AG20443 (cell line): ENCODE measurements around the gene FAM118B.

ENCODE experiments used
- DNase-seq: peaks from one replicate; pipeline ENCODE4 v3.0.0; 2012; ENCODE audit warnings: low spot score, mixed read lengths

FAM118B gene

DNA sequence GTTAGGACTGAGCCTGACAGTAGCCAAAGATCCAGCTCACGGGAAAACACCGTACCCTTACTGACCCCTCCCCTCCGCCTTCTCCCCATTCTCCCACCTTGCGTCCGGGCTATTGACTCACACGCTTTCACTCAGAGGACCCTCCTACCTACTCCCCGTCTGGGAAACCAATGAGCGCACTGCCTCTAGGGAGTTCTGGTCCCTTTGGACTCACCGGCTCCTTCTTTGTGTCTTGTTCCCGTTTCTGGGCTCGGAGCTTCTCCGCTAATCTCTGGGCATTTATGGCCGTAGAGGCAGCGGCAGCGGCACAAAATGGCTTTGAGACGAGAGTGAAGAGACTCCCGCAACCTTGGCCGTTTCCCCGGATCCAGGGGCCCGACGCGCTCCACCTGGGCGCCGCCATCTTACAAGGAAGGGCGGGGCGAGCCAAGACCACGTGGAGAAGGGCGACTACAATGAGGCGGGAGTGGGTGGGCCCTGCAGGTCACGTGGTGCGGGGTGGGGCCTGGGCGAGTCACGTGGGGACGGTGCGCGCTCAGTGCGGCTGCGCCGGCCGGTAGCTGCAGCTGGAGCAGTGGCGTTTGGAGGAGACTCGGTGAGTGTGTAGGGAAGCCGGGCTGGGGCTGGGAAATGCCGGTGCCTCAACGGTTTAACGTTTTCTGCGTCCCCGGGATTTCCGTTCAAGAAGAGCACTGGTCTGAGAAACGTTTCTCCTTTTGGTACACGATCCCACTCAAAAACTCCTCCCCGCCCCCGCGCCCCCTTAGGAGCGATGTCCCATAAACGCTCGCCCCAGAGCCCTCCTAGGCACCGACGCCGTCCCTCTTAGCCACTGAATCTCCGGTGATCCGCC, at the start of gene FAM118B, which contains the start of gene RPUSD4:
Gene FAM118B (plus strand): TSS at position 547 of the 853 bp plus-strand sequence. CDS start 23,220 bp downstream, outside the sequence.
Gene RPUSD4 (minus strand): TSS at position 415 of the 853 bp plus-strand sequence. CDS start 12 bp downstream, at position 403.
- DNase-seq, result peak; percentile 100

DNA sequence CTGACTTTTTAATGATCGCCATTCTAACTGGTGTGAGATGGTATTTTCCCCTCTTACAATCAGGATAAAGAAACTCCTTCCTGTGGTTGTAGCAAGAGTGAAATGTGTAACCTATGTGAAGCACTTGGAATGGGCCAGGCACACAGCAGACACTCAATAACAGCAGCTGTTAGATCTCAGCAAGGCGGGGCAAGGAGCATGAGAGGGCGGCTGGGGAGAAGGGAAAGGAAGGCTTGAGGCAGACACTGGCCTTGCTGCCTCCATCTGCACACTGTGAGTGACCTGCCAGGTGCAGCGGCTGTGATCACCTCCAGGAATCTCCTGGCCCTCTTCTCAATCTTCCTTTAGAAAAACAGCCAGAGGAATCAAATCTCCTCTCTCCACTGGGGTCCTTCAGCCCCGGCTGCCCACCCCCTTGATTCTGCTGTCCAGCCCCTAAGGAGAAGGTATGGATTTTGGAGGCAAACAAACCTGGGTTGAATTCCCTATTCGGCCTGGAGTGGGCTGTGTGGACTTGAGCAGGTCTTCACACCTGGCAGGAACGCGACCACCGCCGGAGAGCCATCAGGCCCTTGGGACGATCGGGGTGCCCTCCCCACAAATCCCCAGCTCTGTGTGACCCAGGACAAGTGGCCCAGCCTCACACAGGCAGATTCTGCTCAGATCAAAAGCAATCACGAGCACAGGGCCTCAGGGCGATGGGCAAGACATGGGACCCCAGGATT, 49.1 kb upstream of the FAM118B start:
- no peak for DNase-seq

DNA sequence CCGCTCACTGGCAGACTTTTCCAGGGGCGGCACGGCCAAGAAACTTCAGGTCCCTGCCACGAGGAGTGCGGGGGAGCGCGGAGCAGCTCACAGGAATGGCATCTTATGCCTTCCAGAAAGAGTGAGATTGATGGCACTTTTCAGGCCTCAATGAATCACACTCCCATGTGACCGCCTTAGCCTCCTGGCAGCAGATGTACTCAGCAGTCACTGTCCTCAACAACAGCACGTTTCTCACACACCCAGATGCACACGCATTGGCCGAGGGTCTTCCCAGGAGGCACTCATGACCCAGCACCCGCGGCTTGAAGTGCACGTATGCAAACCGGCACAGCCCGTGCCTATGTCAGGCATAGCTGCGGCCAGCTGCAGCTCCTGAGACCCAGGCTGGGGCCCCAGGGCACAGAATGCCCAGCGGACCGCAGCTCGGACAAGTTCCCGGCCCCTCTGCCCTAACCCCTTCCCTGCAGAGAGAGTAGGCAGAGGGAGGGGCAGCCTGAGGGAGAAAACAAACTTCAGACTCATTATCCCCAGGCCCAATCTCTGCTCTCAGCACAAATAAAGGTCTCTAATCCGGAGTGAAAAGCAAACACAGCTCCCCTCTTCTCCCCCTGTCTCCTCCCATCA, 48.4 kb upstream of the FAM118B start:
- peak; percentile 92 for DNase-seq

DNA sequence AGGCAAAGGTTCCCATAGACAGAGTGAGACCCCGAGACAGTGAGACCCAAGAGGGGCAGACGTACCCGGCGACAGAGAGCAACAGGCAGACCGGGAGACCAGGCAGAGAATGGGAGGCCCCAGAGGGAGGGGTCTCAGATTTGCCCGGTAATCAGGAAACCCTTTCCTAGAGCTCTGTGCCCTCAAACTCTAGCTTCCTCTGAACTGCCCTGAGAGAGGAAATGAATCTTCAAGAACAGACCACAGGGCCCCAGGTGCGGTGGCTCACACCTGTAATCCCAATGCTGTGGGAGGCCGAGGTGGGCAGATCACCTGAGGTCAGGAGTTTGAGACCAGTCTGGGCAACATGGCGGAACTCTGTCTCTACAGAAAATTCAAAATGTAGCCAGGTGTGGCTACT, 47.8 kb upstream of the FAM118B start:
- no peak for DNase-seq

DNA sequence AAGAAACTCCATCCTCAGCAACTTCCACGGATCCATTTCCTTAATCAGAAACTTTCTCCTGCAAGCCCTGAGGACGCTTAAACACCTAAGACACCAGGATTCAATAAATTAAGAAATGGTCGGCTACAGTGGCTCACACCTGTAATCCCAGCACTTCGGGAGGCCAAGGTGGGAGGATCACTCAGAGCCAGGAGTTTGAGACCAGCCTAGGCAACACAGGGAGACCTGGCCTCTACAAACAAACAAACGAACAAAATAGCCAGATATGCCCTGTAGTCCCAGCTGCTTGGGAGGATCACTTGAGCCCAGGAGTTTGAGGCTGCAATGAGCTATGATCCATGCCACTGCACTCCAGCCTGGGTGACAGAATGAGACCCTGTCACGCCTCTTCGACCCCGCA, 46.8 kb upstream of the FAM118B start:
- no peak for DNase-seq

DNA sequence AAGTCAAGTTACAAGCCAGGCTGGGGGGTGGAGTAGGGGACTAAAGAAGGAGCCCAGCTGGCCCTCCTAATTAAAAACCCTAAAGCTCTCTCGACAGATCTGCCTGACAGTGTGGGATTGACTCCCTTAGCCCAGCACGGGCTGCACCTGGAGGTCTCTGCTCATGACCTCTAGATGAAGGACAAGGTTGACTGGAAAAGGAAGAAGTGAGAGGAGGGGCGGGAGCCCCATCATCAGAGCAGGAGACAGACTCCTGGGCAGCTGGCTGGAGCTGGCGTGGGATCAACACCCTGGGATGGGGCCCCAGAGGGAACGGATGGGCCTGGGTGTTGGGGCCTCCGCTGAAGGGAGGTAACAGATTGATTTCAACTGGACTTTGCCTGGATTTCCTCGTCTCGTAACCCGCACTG, 46.3 kb upstream of the FAM118B start:
- DNase-seq, result no peak

DNA sequence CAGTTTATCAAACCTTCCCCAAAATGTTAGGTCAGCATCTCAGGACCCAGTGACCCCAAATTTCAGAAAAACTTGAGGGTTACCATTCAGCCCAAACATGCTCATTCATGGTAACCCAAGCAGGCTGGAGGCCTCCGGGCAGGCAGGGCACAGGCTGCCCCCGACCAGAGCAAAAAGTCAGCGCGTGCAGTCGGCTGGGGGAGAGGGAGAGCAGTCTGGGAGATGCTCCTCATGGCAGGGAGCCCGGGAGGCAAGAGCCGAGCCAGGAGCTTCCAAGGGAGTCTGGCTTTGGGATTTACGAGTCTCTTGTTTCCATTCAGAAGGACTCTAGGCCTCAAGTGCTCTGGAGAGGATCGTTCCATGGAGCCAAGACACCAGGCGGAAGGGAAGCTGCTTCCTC, 45.8 kb upstream of the FAM118B start:
- DNase-seq, result no peak

DNA sequence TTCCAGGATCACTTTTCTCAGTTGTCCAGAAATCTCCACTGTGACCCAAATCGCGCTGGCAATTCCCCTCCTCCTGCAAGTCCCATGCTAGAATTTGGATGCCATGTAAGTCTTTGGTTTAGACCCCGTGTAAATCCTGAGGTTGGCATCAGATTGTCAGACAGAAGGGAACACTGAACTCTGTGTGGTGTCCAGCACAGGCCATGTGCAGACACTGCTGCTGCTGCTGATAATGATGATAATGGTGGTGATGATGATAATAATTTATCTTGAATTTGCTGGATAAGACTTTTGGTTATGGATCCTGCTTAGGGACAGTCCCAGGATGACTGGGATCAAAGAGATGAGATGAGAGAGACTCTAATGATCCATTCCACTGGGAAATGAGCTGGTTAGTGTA, 45.2 kb upstream of the FAM118B start:
- no peak for DNase-seq

DNA sequence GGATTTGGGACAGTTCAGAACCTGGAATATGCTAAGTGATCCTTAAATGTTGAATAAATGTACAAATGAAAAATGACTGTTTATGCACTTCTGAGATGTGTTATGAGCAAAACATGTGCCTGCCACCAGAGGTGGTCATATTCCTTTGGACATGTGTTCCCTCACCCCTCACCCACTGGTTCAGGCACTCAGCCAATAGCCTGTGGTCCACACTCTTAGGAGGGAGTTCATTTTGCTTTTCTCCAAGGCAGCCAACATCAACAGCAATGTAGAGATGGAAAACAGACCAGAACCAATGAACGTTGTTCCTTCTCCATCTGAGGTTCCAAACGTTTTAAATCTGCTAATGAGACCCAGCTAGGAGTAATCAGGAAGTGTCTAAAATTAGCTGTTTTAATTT, 44.1 kb upstream of the FAM118B start:
- no peak for DNase-seq

DNA sequence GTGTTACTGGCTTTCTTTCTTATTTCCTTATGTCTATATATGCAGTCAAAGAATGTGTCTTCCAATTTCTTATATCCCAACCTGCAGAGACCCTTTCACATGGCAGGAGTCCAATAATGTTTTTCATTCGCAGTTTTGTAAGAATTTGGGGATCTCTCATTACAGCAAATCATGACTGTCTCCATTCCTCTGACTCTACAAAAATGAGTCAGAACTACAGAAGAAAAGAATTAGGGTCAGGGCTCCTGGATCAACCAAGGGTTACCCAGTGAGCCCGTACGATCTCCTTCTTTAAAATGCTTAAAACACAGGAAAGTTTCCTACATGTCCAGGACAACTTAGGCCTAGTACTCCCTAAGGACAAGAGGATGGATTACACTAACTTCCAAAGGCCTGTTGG, 42.3 kb upstream of the FAM118B start:
- no peak for DNase-seq

DNA sequence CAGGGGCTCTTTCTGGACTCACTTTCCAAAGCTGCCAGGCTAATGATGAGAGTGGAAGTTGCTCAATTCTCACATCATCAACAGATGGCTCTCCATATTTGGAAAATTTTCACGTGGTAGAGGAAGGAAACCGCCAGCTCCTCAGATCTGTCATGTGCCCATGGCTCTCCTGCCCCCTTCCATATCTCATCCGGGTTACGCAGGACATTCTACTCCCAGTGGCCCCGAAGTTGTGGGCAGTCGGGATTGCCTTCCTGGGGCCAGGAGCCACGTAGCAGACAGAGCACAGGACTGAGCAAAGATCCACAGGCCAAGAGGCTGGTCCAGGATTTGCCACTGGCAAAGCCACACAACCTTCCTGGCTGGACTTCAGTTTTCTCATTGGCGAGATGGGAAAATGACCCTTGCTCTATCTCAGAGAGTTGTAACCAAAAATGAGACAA, 39.0 kb upstream of the FAM118B start:
- DNase-seq, result peak; percentile 84

DNA sequence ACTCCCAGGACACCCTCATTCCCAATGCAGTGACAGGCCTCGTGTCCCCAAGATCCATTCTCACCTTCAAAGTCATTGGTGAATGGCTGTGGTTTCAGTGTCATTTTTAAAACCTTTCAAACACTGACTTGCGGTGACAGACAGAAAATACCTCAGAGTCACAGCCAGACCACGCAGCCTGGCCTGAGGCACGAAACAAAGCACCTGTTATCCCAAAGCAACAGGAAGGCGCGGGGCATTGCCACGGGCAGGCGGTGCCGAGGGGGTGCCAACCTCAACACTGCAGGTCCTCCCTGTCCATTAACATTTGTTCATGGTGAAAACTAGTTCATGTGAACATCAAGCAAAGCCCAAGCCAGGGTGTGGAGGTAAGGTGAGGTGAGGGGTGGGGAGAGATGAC, 38.3 kb upstream of the FAM118B start:
- no peak for DNase-seq

DNA sequence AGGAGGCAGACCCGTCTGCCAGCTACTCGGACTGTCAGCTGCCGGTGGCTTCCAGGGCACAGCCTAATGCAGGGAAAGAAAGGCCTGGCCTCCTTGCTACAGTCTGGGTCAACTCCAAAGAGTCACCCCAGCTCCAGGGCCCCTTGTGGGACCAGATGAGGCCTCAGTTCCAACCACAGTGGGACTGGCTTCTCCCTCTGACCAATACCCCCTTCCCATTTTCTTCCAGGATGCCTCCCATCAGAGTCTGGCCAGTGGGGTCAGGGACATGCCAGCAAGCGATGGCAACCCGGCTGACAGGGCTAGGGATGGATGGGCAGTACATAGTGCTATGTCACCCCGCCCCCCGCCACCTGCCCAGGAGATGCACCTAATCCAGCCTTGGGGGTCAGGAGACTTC, 36.8 kb upstream of the FAM118B start:
- no peak for DNase-seq

DNA sequence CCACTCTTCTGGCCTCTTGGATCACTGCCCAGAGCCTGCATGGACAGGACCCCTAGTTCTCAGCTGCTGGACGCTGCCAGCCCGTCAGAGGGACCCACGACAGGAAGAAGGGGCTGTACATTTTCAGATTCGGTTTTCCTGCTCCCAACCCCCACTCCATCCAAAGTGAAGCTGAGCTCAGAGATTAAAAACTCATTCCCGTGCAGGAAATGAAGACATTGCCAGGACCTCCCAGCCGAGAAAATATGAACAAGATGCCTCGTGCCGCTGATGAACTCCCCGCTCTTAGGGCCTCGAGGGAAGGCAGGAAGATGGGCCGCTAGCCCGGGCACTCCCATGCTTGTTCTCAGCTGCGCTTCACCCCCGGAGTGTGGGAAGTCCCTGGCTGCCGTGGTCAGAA, 36.2 kb upstream of the FAM118B start:
- peak; percentile 50 for DNase-seq

DNA sequence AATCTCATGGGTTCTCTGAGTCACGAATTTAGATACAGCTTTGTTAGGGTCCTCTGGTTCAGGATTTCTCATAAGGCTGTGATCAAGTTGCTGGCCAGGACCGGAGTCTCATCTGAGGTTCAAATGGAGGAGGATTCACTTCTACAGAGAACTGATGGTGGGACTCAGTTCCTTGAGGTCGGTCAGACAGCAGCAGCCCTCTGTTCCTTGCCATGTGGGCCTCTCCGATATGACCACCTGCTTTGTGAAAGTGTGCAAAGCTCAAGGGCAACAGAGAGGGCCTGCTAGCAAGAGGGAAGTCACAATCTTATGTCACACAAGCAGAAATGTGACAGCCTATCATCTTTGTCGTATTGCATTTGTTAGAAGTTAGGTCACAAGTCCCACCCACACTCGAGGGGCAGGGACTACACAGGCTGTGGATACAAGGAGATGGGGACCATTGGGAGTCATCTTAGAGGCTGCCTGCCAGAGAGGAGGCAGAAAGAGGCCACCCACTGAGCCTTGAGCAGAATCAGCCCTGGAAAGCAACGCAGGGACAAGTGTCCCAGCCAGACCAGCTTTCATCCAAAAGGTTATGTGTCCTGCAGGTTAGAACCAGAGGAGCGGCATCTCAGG, 34.6 kb upstream of the FAM118B start:
- no peak for DNase-seq

DNA sequence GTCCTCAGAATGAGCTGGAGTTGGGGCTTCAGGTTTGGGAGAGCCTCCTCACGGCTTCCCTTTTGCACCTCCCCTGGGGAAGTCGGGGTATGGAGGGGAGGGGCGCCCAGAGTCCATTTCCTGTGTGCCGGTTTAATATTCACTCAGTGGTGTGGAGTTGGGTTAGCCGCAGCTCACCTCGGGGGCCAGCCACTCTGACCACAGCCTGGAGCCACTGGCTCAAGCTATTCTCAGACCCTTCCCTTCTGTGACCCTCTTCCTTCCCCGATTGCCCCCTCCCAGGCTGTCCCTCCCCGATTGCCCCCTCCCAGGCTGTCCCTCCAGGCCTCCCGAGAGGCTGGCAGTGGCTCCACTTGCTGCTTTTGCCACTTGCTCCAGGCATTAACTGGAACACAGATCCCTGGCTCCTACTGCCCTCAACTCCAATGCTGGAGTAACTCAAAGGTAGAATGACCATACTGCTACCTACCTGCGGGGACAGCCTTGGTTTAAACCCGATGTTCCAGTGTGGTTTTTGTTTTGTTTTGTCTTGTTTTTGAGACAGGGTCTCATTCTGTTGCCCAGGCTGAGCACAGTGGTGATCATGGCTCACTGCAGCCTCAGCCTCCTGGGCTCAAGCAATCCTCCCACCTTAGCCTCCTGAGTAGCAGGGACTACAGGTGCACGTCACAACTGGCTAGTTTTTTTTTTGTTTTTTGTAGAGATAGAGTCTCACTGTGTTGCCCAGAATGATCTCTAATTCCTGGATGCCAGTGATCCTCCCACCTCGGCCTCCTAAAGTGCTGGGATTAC, 29.4 kb upstream of the FAM118B start:
- DNase-seq, result no peak

DNA sequence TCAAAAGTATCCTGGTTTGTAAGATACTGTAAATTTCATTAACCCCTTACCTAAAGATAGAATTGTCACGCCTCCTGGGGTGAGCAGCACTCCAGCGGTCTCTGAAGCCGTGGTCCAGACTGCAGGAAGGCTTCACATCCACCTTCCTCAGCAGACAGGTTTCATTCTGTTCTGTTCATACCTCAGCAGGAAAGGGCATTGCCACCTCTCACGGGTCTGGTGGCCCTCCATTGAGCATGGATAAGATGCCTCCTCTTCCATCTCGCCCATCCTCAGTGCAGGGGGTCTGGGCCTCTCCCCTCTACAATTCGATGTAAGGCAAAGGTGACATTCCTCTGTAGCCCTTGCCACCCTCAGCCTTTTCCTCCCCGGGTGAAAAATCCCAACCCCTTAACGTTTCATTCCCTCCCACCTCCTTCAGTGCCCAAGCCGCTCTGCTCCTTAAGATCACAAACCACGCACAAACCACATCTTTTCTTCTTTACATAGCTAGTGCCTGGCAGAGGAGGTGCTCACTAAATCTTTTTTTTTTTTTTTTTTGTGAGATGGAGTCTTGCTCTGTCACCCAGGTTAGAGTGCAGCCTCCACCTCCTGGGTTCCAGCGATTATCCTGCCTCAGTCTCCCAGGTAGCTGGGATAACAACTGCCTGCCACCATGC, 28.7 kb upstream of the FAM118B start:
- no peak for DNase-seq

DNA sequence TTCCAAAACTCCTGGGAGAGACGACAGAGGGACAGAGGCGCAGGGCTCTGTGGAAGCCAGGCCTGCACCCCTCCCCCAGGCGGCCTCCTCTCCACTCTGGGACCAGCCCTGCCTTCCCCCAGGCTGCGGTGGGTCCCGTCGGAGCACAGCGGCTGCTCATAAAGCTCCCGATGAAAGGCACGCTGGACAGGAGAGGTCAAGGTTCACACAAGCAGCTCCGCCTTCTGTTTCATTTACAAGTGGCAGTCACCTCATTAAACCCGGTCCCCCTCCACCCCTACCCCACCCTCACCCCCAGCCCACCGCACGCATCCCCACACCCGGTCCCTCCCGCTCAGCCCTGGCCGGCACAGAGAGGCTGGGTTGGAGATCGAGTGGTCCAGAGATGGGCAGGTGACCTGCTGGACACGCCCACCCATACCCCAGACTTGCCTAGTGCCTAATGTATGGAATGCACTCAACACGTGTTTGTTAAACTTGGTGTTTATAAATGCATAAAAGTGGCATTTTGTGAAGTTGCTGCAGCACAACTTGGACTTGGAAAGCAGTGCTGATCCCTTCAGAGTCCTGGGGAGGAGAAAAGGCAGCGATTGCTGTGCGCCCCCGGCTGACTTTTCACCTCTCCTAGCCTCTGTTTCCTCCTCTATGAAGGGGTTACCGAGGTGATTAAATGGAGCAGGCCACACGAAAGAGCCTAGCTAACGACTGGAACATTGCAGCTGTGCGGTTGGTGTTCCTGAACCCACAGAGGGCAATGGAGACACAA, 26.1 kb upstream of the FAM118B start:
- DNase-seq, result no peak

DNA sequence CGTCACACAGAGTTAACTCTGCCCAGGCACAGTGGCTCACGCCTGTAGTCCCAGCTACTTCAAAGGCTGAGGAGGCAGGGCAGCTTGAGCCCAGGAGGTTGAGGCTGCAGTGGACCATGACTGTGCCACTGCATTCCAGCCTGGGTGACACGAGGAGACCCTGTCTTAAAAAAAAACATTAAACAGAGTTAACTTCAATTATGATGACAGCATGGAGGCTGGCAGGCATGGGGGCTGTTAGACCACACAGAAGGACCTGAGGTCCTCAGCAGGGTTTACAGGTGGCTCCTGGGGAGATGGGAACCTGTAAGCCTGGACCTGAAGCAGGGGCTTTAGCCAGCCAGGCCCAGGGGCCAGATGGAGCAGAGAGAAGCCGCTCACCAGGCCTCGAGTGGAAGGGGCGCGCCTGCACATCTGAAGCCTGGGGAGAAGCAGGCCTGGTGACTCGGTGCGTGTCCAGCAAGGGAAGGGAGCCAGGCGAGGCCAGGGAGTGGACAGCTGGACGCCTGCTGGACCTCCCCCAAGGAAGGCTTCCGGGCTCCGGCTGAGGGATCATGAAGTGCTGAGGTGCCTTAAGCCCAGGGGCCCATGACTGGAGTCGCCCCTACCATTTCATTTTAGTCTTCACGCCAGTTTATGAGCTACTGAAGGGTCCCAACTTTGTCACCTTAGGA, 25.4 kb upstream of the FAM118B start:
- peak; percentile 56 for DNase-seq
